GM21360 (cell line): ENCODE measurements around the gene CDH24.
A peak's percentile ranks its signal among the peaks of the same experiment; 100 is the strongest.

ENCODE experiments used
- ATAC-seq: cut with Tn5 transposase; IDR thresholded peaks from one replicate; pipeline ENCODE4 v1.9.1; 2021; ENCODE audit warnings: mild to moderate bottlenecking, moderate library complexity; ENCODE audit not compliant: unreplicated experiment

Gene CDH24

GRCh38 chr14:23063601-23064000 lies 6.3 kb upstream of the CDH24 start:
- ATAC-seq: no peak

- no peak for ATAC-seq
Measured at GRCh38 chr14:23062002-23062401, 4.7 kb upstream of the CDH24 start.

- ATAC-seq: no peak
Measured at GRCh38 chr14:23060536-23061260, 3.4 kb upstream of the CDH24 start.

- ATAC-seq: no peak
Measured at GRCh38 chr14:23058654-23059504, 1.6 kb upstream of the CDH24 start.

GRCh38 chr14:23057757-23058653 lies 685 bp upstream of the CDH24 start:
- ATAC-seq: peak; percentile 52

GRCh38 chr14:23056145-23056955 lies 970 bp downstream of the CDH24 start:
- ATAC-seq: no peak

GRCh38 chr14:23055621-23056144 lies 1.6 kb downstream of the CDH24 start:
- no peak for ATAC-seq

- ATAC-seq: no peak
Measured at GRCh38 chr14:23055147-23055550, 2.2 kb downstream of the CDH24 start.

GRCh38 chr14:23054000-23054811 lies 3.1 kb downstream of the CDH24 start:
- no peak for ATAC-seq

GRCh38 chr14:23053426-23053825 lies 3.9 kb downstream of the CDH24 start:
- no peak for ATAC-seq

GRCh38 chr14:23052671-23053070 lies 4.6 kb downstream of the CDH24 start:
- ATAC-seq: no peak

GRCh38 chr14:23052182-23052623 lies 5.1 kb downstream of the CDH24 start:
- no peak for ATAC-seq

GRCh38 chr14:23051141-23052057 lies 5.9 kb downstream of the CDH24 start:
- no peak for ATAC-seq

- no peak for ATAC-seq
Measured at GRCh38 chr14:23049011-23049410, 8.3 kb downstream of the CDH24 start.

GRCh38 chr14:23047751-23048693 lies 9.3 kb downstream of the CDH24 start:
- no peak for ATAC-seq

GRCh38 chr14:23047034-23047634 lies 10.2 kb downstream of the CDH24 start:
- no peak for ATAC-seq
